ENCODE data around the gene ATP8B3. TPM values are rescaled to one million over a fixed set of nuclear protein-coding genes. Genes with fewer than 3 reads are reported as not detected.

ATP8B3 gene
- total RNA-seq, 4 donors from 2014 or later: 1.3 to 2.0 (median 1.6) TPM; not detected in 1

DNA sequence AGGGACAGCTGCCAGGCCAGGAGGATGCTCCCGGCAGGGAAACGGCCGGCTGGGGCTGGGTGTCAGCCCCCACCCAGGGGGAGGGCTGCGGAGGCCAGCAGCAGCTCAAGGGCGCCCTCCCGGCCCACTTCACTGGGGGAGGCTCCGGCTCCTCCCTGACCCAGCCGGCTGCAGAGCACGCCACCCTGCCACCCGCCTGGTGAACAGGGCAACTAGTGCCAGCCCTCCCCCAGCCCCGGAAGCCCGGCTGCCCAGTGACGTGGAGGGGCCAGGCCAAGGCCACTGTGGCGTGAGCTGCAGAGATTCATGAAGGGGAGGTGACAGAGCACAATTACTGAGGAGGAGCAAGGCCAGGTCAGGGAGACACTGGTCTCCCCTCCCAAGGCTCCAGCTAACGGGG is 21.5 kb upstream of the ATP8B3 start:
- no peaks in the 10 kb centered on the region for H3K27me3 ChIP-seq
- TF ChIP-seq, protein P1, sequence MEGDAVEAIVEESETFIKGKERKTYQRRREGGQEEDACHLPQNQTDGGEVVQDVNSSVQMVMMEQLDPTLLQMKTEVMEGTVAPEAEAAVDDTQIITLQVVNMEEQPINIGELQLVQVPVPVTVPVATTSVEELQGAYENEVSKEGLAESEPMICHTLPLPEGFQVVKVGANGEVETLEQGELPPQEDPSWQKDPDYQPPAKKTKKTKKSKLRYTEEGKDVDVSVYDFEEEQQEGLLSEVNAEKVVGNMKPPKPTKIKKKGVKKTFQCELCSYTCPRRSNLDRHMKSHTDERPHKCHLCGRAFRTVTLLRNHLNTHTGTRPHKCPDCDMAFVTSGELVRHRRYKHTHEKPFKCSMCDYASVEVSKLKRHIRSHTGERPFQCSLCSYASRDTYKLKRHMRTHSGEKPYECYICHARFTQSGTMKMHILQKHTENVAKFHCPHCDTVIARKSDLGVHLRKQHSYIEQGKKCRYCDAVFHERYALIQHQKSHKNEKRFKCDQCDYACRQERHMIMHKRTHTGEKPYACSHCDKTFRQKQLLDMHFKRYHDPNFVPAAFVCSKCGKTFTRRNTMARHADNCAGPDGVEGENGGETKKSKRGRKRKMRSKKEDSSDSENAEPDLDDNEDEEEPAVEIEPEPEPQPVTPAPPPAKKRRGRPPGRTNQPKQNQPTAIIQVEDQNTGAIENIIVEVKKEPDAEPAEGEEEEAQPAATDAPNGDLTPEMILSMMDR (IDR thresholded peaks at IDR 0.05): no peak
- TF ChIP-seq POLR2A (IDR thresholded peaks at IDR 0.05): no peak
- WGBS, 2 donors: 74 to 89% methylated on average over 5 to 9 of the region's 15 CpGs
- H3K36me3 ChIP-seq: no peaks in the 10 kb centered on the region
- no peak overlapping the region for H3K4me3 ChIP-seq (replicated peaks in 1 of 3)
- no peak for DNase-seq
- intact Hi-C loops (cut with DNase I): no loop called here
- no peaks in the 10 kb centered on the region for H3K9me3 ChIP-seq
- H3K4me1 ChIP-seq: peaks cover 7 to 14% of the 10 kb centered on the region in 2 donors
- H3K27ac ChIP-seq: no peak overlapping the region

DNA sequence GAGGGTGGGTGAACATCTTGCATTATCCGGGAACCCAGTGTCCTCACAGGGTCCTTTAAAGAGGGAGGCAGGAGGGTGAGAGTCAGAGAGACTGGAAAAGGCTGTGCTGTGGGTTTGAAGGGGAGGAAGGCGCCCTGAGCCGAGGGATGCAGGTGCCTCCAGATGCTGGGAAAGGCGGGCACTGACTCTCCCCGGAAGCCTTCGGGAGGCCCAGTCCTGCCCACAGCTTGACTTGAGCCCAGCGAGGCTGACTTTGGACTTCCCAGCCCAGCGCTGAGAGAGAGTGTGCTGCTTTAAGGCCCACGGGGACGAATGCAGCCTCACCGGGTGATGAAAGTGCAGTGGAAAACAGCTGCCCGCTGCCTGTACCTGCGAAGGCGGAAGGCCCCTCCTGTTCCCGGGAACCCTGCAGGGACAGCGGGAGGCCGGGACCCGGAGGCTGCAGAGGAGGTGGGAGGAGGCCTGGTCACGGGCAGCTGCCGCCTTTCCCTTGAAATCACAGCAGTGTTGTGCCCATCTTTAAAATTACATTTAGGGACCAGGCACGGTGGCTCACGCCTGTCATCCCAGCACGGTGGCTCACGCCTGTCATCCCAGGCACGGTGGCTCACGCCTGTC is 20.1 kb upstream of the ATP8B3 start:
- no peak for DNase-seq
- no peaks in the 10 kb centered on the region for H3K27me3 ChIP-seq
- WGBS, 2 donors: 91 to 95% methylated on average over 15 to 26 of the region's 26 CpGs
- TF ChIP-seq, protein P1 (IDR thresholded peaks at IDR 0.05): no peak
- no peak for TF ChIP-seq POLR2A (IDR thresholded peaks at IDR 0.05)
- intact Hi-C loops (cut with DNase I): no loop called here
- peaks cover 0 to 3% of the 10 kb centered on the region in 2 donors for H3K4me1 ChIP-seq
- H3K36me3 ChIP-seq: peaks cover 0 to 8% of the 10 kb centered on the region in 2 donors
- H3K9me3 ChIP-seq: no peaks in the 10 kb centered on the region
- H3K4me3 ChIP-seq (replicated peaks in 1 of 3): no peak overlapping the region
- H3K27ac ChIP-seq: no peak overlapping the region

GRCh38 chr19:1830978-1831377 is 18.9 kb upstream of the ATP8B3 start:
- intact Hi-C loops (cut with DNase I): no loop called here
- WGBS, 2 donors: 85 to 92% methylated on average over 6 to 10 of the region's 11 CpGs

GRCh38 chr19:1830568-1830967 is 18.5 kb upstream of the ATP8B3 start:
- DNase-seq: no peak
- no peak for TF ChIP-seq POLR2A (IDR thresholded peaks at IDR 0.05)
- TF ChIP-seq, protein P1 (IDR thresholded peaks at IDR 0.05): no peak
- Histone ChIP-seq H3K27me3 (no peaks in the 10 kb centered on the region), H3K4me1 (peaks cover 0 to 10% of the 10 kb centered on the region in 2 donors), H3K4me3 (replicated peaks in 1 of 3) (no peak overlapping the region), H3K9me3 (no peaks in the 10 kb centered on the region), H3K27ac (no peak overlapping the region), H3K36me3 (peaks cover 0 to 17% of the 10 kb centered on the region in 2 donors)
- intact Hi-C loops (cut with DNase I): no loop called here
- WGBS, 2 donors: 91 to 92% methylated on average over 15 of the region's 15 CpGs

More at GRCh38 chr19:1830978-1831377, 18.9 kb upstream of the ATP8B3 start:
- peaks cover 0 to 17% of the 10 kb centered on the region in 2 donors for H3K36me3 ChIP-seq
- no peak overlapping the region for H3K4me3 ChIP-seq (replicated peaks in 1 of 3)
- no peaks in the 10 kb centered on the region for H3K9me3 ChIP-seq
- H3K27ac ChIP-seq: no peak overlapping the region
- peaks cover 0 to 8% of the 10 kb centered on the region in 2 donors for H3K4me1 ChIP-seq
- no peak for DNase-seq
- TF ChIP-seq, protein P1 (IDR thresholded peaks at IDR 0.05): no peak
- TF ChIP-seq POLR2A (IDR thresholded peaks at IDR 0.05): no peak
- no peaks in the 10 kb centered on the region for H3K27me3 ChIP-seq

DNA sequence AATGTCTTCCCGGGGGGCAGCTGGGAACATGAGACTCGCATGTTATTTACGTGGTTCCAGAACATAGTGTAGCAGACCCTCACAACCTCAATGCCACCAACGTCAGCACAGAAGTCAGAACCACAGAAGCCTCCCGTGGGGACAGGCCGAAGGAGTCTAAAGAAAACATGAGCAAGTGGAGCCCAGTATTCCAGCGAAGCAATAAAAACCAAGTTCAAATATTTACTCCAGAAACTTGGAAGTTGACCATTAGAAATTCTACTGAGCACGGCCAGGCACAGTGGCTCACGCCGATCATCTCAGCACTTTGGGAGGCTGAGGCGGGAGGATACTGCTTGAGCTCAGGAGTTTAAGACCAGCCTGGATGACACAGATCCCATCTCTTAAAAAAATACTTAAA is 17.9 kb upstream of the ATP8B3 start:
- Histone ChIP-seq H3K27ac (no peak overlapping the region), H3K9me3 (no peaks in the 10 kb centered on the region), H3K36me3 (peaks cover 0 to 17% of the 10 kb centered on the region in 2 donors), H3K4me3 (replicated peaks in 1 of 3) (no peak overlapping the region), H3K27me3 (no peaks in the 10 kb centered on the region), H3K4me1 (peaks cover 0 to 10% of the 10 kb centered on the region in 2 donors)
- no peak for DNase-seq
- no peak for TF ChIP-seq POLR2A (IDR thresholded peaks at IDR 0.05)
- TF ChIP-seq, protein P1 (IDR thresholded peaks at IDR 0.05): no peak
- 93% methylated on average over 11 of the region's 11 CpGs for WGBS, 2 donors
- intact Hi-C loops (cut with DNase I): no loop called here
